ENCODE measurements around the gene ACSM2B. TPM values are rescaled to one million over a fixed set of nuclear protein-coding genes. Genes with fewer than 3 reads are reported as not detected.
A peak's percentile ranks its signal among the peaks of the same experiment; 100 is the strongest.
"Not testable (repeated sequence)": the region's sequence is repeated elsewhere in the genome, so short reads cannot be mapped to it uniquely, and the experiment has no call there.

The ACSM2B gene, protein sequence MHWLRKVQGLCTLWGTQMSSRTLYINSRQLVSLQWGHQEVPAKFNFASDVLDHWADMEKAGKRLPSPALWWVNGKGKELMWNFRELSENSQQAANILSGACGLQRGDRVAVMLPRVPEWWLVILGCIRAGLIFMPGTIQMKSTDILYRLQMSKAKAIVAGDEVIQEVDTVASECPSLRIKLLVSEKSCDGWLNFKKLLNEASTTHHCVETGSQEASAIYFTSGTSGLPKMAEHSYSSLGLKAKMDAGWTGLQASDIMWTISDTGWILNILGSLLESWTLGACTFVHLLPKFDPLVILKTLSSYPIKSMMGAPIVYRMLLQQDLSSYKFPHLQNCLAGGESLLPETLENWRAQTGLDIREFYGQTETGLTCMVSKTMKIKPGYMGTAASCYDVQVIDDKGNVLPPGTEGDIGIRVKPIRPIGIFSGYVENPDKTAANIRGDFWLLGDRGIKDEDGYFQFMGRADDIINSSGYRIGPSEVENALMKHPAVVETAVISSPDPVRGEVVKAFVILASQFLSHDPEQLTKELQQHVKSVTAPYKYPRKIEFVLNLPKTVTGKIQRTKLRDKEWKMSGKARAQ
- total RNA-seq = 0.13 and 0.38 TPM in 2 replicates

DNA sequence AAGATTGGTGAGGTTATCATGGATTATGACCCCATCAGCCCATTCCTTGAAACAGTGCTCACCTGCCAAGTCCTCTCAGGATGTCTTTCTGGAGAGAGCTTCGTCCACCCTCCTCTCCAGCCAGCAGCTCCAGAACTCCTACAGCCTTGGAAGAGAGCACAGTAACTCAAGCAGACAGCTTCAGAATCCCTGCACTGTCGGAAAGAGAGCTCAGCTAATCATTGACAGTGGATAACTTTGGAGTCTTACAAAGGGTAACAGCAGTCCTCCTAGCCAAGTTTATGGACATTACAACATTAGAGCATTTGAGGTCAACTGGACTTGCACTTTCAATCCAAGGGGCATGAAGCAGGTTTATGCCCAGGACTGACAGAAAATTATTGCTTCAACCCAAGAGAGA, at the start of gene ACSM2B:
TSS of gene ACSM2B (minus strand) at position 223 of the 400 bp plus-strand sequence. CDS start 11,522 bp downstream, outside the sequence.
- DNase-seq (ENCODE audit: low read depth in 2 of 2) = not testable (repeated sequence)

DNA sequence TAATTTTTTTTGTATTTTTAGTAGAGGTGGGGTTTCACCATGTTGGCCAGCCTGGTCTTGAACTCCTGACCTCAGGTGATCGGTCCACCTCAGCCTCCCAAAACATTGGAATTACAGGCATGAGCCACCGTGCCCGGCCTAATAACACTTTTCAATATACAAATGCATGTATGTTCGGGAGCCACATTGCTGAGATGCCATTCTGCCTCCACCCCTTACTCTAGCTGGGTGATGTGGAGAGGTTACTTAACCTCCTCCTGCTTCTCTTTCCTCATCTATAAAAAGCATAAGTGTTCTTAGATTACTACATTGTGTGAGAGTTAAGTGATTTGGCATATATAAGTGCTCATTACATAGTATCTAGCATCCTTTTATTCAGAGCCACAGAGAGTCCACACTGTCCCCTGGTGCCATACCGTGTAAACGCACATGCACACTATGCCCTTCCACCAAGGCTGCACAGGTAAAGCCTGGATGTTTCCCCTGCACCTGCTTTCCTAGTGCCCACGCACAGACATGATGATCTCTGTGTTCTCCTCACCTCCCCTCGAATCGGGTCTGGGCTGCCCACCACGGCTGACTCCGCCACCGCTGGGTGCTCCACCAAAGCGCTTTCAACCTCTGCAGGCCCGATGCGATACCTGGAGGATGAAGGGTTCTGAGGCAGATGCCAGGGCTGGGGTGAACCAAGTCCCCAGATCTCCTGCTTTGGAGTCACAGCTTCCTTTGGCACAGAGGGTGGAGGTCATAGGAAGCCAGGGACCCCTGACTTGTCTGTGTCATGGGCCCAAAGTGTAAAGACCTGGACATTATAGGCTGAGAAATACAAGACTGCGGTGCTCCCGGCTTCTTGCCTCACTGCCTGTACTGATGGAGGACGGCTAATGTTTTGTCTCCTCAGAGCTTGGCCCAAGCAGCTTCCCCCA, 49.0 kb upstream of the ACSM2B start:
- DNase-seq (ENCODE audit: low read depth in 2 of 2) = no peak

DNA sequence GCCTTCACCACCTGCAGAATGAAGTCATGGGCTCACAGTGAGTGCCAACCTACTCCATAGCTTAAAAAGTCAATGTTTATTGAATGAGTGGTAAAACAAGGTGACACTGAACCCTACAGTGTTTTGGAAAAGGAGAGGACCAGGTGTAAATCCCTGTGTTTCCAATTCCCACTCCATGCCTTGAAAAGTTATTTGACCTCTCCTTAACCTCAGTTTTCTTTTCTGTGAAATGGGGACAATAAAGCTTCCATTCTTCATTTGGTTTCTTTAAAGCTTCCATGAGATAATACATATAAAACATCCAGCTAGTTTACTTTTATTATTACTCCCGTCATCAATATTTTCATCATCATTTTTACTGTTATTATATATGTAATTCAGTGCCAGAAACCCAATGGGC, 48.0 kb upstream of the ACSM2B start:
- DNase-seq (ENCODE audit: low read depth in 2 of 2) = no peak

DNA sequence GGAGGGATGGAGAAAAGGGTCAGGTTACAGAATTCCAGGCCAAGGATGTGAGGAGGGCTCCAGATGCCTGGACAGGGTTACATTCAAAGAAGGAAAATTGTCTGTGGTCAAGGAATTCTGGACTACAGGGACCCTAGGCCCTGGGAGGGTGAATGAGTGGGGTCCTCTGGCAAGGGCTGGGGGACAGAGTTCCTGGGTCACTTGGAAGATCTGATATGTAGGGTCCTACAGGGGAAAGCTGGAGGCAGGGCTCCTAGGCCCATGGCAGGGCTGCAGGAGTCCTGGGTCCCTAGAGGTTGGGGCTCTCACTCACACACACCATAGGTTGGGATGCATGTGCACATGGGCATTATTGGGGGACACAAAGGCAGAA, 46.3 kb upstream of the ACSM2B start:
- no peak for DNase-seq (ENCODE audit: low read depth in 2 of 2)

DNA sequence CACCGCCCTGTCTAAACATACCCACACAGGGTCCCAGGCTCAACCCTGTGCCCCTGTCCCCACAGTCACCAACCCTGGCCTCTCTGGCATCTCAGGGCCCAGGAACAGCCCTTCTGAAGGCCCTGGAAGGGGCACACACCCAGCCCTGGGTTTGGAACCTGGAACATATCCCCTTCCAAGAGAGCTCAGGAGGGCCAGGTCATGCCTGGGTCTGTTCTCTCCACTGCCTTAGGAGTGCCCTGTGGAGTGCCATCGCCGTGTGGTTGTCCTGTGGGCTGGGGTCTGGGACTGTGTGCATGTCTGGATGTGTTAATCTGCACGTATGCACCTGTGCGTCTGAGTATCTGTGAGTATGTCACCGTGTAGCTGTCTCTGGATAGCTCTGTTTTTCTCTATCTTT, 45.2 kb upstream of the ACSM2B start:
- no peak for DNase-seq (ENCODE audit: low read depth in 2 of 2)

DNA sequence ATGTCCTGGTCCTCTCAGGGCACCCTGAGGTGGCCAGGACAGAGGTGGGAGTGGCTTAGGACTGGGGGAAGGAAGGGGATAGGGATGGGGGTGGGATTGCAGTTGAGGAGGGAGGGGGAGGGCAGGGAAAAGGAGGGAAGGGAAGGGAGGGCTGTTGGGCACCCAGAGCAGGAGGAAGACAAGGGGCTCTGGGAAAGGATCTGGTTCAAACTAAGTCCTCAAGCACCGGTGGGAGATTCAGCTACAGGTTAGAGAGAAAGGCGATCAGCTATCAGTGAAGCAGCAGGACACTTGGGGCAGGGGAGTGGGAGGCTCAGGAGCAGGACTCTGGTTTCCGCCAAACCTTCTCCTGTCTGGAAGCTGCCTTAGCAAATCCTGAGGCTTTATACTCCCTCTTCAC, 44.6 kb upstream of the ACSM2B start:
- DNase-seq (ENCODE audit: low read depth in 2 of 2) = no peak

DNA sequence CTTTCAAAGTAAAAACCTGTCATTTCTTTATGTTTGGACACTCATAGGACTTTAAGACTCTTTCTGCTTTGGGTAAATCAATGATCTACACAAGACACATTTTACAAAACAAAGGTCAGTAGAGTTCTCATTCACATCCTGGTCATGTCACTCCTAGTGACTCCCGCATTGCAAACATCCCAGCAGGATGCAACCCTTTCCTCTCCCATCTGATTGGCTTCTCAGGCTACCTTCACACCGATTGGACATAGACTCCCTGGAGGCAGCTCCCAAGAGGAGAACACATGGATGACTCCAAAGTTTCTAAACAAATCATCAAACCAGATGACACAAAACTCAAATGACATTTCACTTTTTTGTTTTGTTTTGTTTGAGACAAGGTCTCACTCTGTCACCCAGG, 43.8 kb upstream of the ACSM2B start:
- no peak for DNase-seq (ENCODE audit: low read depth in 2 of 2)

DNA sequence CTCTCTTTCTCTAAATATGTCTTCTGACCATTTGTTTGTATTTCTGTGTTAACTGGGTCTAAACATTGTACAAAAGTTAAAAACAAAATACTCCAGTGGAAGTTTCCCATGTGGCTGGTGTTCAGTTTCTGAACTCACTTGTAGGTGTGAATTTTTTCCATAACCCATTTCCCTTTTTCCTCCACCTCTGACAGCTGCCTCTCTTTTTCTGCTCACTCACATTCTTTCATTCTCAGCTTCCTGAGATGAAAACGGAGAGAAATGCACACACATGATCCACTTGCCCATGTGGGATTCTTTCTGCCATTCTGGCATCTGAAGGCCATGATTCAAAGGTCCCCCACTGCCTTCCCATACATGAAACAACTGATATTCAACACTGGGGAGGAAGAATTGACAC, 41.1 kb upstream of the ACSM2B start:
- DNase-seq (ENCODE audit: low read depth in 2 of 2) = peak in 1 of 2 donors; percentile 52

DNA sequence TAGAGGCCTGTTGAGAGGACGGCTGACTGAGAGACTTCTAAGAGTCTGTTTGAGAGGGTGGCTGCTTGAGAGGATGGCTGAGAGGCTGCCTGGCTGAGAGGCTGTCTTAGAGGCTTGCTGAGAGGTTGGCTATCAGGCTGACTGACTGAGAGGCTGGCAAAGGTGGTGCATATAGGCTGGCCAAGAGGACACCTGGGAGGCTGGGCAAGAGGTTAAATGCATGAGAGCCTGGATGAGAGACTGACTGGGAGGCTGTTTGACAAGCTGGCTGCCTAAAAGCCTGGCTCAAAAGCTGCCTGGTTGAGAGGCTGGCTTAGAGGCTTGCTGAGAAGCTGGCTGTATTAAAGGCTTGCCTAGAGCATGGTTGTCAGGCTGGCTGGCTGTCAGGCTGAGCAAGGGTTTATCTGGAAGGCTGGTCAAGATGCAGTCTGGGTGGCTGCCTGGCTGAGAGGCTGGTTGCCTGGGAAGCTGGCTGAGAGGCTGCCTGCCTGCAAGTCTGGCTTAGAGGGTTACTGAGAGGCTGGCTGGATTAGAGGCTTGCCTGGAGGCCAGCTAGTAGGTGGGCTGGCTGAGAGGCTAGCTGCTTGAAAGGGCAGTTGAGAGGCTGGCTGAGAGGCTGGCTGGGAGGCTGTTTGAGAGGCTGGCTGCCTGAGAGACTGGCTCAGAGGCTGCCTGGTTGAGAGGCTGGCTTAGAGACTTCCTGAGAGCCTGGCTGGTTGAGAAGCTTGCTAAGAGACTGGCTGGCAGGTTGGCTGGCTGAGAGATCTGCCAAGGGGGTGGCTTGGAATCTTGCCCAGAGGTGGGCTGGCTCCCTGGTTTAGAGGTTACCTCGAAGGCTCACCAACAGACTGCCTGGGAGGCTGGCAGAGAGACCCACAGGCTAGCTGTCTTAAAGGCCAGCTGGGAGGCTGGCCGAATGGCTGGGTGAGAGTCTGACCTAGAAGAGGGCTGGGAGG, 38.3 kb upstream of the ACSM2B start:
- DNase-seq (ENCODE audit: low read depth in 2 of 2) = no peak

DNA sequence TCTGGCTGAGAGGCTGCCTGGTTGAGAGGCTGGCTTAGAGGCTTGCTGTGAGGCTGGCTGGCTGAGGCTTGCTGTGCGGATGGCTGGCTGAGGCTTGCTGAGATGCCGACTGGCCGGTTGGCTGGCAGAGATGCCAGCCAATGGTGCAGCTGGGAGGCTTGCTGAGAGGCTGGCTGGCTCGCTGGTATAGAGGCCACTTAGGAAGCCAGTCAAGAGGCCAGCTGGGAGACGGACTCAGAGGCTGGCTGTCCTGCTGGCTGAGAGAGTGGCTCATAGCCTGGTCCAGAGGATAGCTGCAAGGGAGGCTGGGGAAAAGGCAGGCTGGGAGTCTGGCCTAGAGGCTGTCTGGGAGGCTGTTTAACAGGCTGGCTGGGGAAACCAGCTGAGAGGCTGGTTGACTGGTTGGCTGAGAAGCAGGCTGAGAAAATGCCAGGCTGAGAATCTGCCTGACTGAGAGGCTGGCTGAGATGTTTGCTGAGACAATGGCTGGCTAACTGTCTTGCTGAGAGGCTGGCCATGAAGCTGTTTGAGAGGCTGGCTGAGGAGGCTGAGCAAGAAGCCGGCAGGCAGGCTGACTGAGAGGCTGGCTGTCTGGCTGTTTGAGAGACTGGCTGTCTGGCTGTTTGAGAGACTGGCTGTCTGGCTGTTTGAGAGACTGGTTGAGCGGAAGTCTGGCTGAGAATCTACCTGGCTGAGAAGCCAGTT, 37.5 kb upstream of the ACSM2B start:
- DNase-seq (ENCODE audit: low read depth in 2 of 2) = no peak

DNA sequence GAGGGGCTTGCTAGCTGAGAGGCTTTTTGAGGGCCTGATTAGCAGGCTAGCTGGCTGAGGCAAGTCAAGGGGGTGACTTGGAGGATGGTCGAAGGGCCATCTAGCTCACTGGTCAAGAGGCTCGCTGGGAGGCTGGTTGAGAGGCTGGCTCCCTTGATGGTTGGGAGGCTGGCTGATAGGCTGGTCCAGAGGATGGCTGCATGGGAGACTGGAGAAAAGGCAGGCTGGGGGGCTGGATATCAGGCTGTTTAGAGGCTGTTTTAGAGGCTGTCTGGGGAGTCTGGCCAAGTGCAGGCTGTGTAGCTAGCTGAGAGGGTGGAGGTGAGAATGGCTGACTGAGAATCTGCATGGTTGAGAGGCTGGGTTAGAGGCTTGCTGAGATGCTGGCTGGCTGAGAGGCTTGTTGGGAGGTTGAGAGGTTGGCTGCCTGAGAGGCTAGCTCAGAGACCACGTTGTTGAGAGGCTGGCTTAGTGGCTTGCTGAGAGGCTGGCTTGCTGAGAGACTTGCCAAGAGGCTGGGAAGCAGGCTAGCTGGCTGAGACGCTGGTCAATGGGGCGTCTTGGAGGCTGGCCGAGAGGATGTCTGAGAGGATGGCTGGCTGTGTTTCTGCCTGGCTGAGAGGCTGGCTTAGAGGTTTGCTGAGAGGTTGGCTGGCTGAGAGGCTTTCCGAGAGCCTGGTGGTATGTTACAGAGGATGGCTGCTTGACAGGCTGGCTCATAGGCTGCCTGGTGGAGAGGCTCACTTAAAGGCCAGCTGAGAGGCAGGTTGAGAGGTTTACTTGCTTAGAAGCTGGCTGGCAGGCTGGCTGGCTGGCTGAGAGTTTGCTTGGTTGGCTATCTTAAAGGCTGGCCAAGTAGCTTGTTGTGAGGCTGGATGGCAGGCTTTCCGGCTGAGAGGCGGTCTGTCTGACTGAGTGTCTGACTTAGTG, 36.6 kb upstream of the ACSM2B start:
- no peak for DNase-seq (ENCODE audit: low read depth in 2 of 2)

DNA sequence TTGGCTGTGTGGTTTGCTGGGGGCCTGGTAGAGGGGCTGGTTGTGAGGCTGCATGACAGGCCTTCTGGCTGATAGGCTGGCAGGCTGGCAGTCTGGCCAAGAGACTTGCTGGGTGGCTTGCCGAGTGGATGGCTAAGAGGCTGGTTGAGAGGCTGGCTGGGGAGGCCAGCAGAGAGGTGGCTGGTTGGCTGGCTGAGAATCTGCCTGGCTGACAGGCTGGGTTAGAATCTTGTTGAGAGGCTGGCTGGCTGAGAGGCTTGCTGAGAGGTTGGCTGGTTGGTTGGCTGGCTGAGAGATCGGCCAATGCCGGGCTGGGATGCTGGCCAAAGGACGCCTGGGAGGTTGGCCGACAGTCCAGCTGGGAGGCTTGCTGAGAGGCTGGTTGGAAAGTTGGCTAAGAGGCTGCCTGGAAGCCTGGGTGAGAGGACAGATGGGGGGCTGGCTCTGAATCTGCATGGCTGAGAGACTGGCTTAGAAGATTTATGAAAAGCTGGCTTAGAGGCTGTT, 35.9 kb upstream of the ACSM2B start:
- DNase-seq (ENCODE audit: low read depth in 2 of 2) = no peak

DNA sequence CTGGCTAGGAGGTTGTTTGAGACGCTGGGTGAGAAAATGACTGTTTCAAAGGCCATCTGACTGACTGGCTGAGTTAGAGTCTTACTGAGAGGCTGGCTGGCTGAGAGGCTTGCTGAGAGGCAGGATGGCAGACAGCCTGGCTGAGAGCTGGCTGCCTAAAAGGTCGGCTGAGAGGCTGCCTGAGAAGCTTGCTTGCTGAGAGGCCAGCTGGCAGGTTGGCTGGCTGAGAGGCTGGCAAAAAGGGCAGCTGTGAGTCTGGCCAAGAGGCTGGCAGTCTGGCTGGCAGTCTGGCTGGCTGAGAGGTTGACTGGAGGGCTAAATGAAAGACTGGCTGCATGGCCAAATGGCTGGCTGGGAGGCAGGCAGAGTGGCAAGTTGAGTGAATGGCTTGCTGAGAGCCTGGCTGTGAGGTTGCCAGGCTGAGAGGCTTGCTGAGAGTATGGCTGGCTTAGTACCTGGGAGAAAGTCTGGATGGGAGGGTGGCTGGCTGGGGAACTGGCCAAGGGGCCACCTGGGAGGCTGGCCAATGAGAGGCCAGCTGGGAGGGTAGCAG, 35.3 kb upstream of the ACSM2B start:
- DNase-seq (ENCODE audit: low read depth in 2 of 2) = no peak

DNA sequence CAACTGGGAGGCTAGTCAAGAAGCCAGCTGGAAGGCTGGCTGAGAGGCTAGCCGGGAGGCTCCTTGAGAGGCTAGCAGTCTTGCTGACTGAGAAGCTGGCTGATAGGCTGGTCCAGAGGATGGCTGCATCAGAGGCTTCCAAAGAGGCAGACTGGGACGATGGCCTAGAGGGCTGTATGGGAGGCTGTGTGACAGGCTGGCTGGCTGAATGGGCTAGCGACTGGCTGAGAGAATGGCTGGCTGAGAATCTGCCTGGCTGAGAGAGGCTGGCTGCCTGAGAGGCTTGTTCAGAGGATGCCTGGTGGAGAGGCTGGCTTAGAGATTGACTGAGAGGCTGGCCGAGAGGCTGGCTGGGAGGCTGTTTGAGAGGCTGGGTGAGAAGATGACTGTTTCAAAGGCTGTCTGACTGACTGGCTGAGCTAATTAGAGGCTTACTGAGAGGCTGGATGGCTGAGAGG, 34.8 kb upstream of the ACSM2B start:
- DNase-seq (ENCODE audit: low read depth in 2 of 2) = no peak

DNA sequence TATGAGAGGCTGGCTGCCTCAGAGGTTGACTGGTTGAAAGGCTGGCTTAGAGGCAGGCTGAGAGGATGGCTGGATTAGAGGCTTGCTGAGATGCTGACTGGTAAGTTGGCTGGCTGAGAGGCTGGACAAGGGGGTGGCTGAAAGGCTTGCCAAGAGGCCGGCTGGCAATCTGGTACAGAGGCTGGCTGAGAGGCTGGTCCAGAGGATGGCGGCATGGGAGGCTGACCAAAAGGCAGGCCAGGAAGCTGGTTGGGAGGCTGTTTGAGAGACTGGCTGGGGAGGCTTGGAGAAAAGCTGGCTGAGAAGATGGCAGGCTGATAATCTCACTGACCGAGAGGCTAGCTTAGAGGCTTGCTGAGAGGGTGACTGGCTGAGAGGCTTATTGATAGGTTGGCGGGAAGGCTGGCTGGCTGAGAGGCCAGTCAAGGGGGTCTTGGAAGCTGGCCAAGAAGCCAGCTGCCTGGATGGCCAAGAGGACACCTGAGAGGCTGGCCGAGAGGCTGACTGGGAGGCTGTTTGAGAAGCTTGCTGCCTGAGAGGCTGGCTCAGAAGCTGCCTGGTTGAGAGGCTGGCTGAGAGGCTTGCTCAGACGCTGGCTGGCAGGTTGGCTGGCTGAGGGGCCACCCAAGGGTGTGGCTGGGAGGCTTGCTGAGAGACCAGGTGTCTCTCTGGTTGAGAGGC, 34.2 kb upstream of the ACSM2B start:
- DNase-seq (ENCODE audit: low read depth in 2 of 2) = no peak

DNA sequence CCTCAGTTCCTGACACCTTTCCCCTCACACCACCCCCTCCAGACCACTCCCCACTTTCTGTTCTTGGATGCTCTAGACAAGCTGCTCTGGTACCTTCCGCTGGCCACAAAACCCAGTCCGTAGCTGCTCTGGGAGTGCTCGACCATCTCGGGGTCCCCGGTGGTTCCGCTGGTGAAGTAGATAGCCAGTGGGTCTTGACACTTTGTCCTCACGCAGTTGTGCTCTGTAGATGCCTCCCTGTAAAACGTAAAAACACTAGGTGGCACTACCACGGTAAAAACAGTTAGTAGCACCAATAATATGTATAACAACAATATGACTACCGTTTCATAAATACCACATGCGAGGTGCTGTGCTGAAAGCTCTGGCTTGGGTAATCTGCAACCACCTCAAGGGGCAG, 26.0 kb upstream of the ACSM2B start:
- DNase-seq (ENCODE audit: low read depth in 2 of 2) = peak in 1 of 2 donors; percentile 25

DNA sequence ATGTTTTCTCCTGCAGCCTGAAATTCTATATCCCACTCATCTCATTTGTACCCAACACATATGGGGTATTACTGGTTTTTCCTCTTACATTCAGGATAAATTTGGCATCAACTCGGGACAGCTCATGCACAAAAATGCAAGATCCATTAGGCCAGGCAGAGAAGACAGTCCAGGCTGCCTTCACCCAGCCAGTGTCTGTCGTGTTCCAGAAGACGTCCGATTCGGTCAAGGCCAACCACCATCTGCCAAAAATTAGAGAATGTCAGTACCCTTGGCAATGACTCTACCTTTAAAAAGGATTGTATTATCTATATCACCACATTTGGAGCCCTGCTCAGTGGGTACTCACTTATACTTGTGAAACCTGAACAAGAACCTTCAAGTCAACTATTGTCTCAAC, 23.3 kb upstream of the ACSM2B start:
- DNase-seq (ENCODE audit: low read depth in 2 of 2) = not testable (repeated sequence)

DNA sequence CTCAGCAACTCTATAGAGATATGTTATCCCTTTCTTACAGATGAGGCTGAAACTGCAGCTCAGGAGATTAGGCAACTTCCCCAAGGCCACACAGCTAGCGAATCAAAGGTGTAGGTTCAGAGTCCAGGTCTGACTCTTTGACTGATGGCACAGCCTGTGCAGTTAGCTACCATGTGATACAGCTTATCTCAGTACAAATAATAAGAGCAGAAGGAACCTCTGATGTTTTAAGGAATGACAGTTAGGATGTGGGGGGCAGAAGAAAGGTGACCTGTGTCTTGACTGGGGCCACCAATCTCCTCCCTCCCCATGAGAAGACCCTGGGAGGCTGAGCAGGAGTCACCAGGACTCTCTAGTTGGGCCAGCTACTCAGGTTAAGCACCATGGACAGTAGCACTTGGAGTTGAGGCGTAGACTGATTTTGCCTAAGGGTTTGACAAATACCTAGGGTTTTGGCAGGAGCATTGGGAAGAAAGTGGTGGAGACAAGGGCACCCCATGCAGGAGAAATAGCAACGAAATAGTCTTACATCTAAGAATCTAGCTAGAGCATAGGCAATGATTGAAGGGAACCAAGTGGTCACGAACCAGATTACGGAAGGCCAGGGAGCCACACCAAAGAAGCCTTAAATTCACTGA, 22.8 kb upstream of the ACSM2B start:
- no peak for DNase-seq (ENCODE audit: low read depth in 2 of 2)
